Activated T-helper 1 cell treated with anti-CD3 and anti-CD28 coated beads, Interleukin-2, amount 50 U/mL, for 16 hours (primary cell): ENCODE data around the gene LSM12.

Experiments used
- DNase-seq, 2 donors: peaks; one replicate each; pipeline ENCODE4 v3.0.0-alpha.2; 2020; ENCODE audit warnings: low read depth in 1 of 2, low spot score in 1 of 2

Gene LSM12

GRCh38 chr17:43988301-43988700 is 78.2 kb downstream of the LSM12 start:
- DNase-seq: no peak

GRCh38 chr17:43987131-43988021 is 79.1 kb downstream of the LSM12 start:
- no peak for DNase-seq

- no peak for DNase-seq
Measured at GRCh38 chr17:43986225-43986981, 80.1 kb downstream of the LSM12 start.

GRCh38 chr17:43984521-43984920 is 82.0 kb downstream of the LSM12 start:
- DNase-seq: no peak
